Ovary (tissue), 3 donors: ENCODE measurements around the gene LRRTM4.

Experiments
- POLR2A ChIP-seq: fragments of 450-650 bp; IDR thresholded peaks from one replicate; pipeline ENCODE4 v1.6.1; 2017; ENCODE audit warnings: antibody characterized with exemption, mild to moderate bottlenecking, moderate library complexity
- TF ChIP-seq, protein P1 (sequence below), 3 donors: fragments of 450-650 bp in 2 of 3; fragments of 200-600 bp in 1 of 3; IDR thresholded peaks; one replicate each; pipeline versions ENCODE4 v1.5.1 to v1.8.0; 2016 to 2022; ENCODE audit warnings: antibody characterized with exemption in 3 of 3, mild to moderate bottlenecking in 1 of 3
- donor health status: DM: no; HTN: no; CAD: no.

DNA sequence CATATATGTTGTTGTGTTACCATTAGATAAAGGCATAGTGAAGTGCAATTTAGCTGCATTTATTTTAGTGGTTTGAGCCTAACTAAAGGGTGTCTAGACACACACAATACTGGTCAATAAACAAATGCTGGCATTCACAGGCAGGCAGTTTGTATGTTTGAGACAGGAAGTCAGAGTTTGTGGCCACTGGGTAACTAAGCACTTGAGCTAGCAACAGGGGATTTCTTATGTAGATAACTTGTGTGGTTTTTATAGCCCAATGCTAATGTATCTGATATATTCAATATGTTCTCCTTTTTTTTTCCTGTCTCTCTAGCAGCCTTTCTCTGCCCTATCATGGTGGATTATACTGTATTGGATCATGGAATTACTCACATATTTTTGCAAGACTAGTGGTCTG lies 38.1 kb downstream of the LRRTM4 start:
- TF ChIP-seq, protein P1, sequence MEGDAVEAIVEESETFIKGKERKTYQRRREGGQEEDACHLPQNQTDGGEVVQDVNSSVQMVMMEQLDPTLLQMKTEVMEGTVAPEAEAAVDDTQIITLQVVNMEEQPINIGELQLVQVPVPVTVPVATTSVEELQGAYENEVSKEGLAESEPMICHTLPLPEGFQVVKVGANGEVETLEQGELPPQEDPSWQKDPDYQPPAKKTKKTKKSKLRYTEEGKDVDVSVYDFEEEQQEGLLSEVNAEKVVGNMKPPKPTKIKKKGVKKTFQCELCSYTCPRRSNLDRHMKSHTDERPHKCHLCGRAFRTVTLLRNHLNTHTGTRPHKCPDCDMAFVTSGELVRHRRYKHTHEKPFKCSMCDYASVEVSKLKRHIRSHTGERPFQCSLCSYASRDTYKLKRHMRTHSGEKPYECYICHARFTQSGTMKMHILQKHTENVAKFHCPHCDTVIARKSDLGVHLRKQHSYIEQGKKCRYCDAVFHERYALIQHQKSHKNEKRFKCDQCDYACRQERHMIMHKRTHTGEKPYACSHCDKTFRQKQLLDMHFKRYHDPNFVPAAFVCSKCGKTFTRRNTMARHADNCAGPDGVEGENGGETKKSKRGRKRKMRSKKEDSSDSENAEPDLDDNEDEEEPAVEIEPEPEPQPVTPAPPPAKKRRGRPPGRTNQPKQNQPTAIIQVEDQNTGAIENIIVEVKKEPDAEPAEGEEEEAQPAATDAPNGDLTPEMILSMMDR (IDR thresholded peaks at IDR 0.05), result no peak
- TF ChIP-seq POLR2A, result no peak
